IMR-90 (cell line): ENCODE data around the gene FGF2. TPM values are rescaled to one million over a fixed set of nuclear protein-coding genes. Genes with fewer than 3 reads are reported as not detected.

Experiments
- ATAC-seq: fragments of 200-7000 bp; cut with Tn5 transposase; 2 replicates; pipeline ENCODE4 v1.9.1; 2020; ENCODE audit warnings: low read depth, mild to moderate bottlenecking, moderate library complexity
- BruUV-seq: library from RNA; stranded (reverse); fragments of 400-500 nt; replicated peaks from 2 replicates; lab custom pipeline; 2021; lab: Mats Ljungman, UMichigan
- CTCF ChIA-PET: fragments of 300-600 bp; formaldehyde crosslinking; extraction: SDS; loops from one replicate; lab custom pipeline; 2021; ENCODE audit warnings: antibody characterized with exemption; lab: Yijun Ruan, JAX
- POLR2A ChIA-PET: fragments of 300-600 bp; sonication (Branson Sonifier 250); formaldehyde crosslinking; loops from one replicate; lab custom pipeline; 2022; ENCODE audit warnings: antibody characterized with exemption; ENCODE audit not compliant: unreplicated experiment; lab: Charles Lee
- DNase-seq: peaks from one replicate; pipeline ENCODE4 v3.0.0; 2013
- H2AFZ ChIP-seq: replicated peaks from 2 replicates; pipeline ENCODE3; 2013; ENCODE audit warnings: low read length, mild to moderate bottlenecking; ENCODE audit not compliant: poor library complexity
- H2AK5ac ChIP-seq: 2 replicates; pipeline ENCODE4 v1.6.1; 2013; ENCODE audit warnings: low read depth, low read length, inconsistent platforms
- H2AK9ac ChIP-seq: replicated peaks from 2 replicates; pipeline ENCODE3; 2013; ENCODE audit warnings: mild to moderate bottlenecking, low read depth, low read length, moderate library complexity; ENCODE audit not compliant: poor library complexity
- H2BK120ac ChIP-seq: 2 replicates; pipeline ENCODE4 v1.6.1; 2013; ENCODE audit warnings: low read depth, low read length, inconsistent platforms
- H2BK15ac ChIP-seq: 3 replicates; pipeline ENCODE4 v1.6.1; 2013; ENCODE audit warnings: low read depth, low read length, inconsistent platforms
- H2BK20ac ChIP-seq: 2 replicates; pipeline ENCODE4 v1.6.1; 2013; ENCODE audit warnings: low read depth, mild to moderate bottlenecking, inconsistent platforms, low read length, moderate library complexity
- H2BK5ac ChIP-seq: 2 replicates; pipeline ENCODE4 v1.6.1; 2013; ENCODE audit warnings: mild to moderate bottlenecking, low read depth, low read length, inconsistent platforms; ENCODE audit not compliant: poor library complexity, severe bottlenecking
- H3K14ac ChIP-seq: replicated peaks from 2 replicates; pipeline ENCODE4 v1.6.1; 2013; ENCODE audit warnings: low read depth, low read length, inconsistent platforms
- H3K18ac ChIP-seq: 2 replicates; pipeline ENCODE4 v1.6.1; 2013; ENCODE audit warnings: low read depth, low read length, control low read depth
- H3K23ac ChIP-seq: 2 replicates; pipeline ENCODE4 v1.6.1; 2013; ENCODE audit warnings: low read depth, low read length, inconsistent platforms
- H3K27ac ChIP-seq: 2 replicates; pipeline ENCODE4 v1.5.1; 2013; ENCODE audit warnings: mild to moderate bottlenecking, control low read depth, low read length; ENCODE audit not compliant: insufficient read depth
- H3K27me3 ChIP-seq: 2 replicates; pipeline ENCODE4 v1.6.1; 2013; ENCODE audit warnings: low read length; ENCODE audit not compliant: control insufficient read depth, insufficient read depth
- H3K36me3 ChIP-seq: 2 replicates; pipeline ENCODE4 v1.6.1; 2013; ENCODE audit warnings: low read length, mixed read lengths; ENCODE audit not compliant: control insufficient read depth, insufficient read depth
- H3K4ac ChIP-seq: 2 replicates; pipeline ENCODE4 v1.6.1; 2013; ENCODE audit warnings: low read depth, low read length, inconsistent platforms
- H3K4me1 ChIP-seq: 2 replicates; pipeline ENCODE4 v1.6.1; 2013; ENCODE audit warnings: low read length, mixed read lengths; ENCODE audit not compliant: control insufficient read depth, insufficient read depth
- H3K4me2 ChIP-seq: 2 replicates; pipeline ENCODE4 v1.6.1; 2013; ENCODE audit warnings: low read depth, mild to moderate bottlenecking, control low read depth, low read length, moderate library complexity
- H3K4me3 ChIP-seq: 2 replicates; pipeline ENCODE4 v1.5.1; 2013; ENCODE audit warnings: low read depth, mild to moderate bottlenecking, control low read depth, low read length, moderate library complexity; ENCODE audit not compliant: insufficient read depth
- H3K56ac ChIP-seq: 2 replicates; pipeline ENCODE4 v1.6.1; 2013; ENCODE audit warnings: low read length, inconsistent platforms; ENCODE audit not compliant: insufficient read depth; ENCODE audit errors: extremely low read depth
- H3K79me1 ChIP-seq, 2 experiments: 2 replicates each; pipeline ENCODE4 v1.6.1; 2013; ENCODE audit warnings: low read length in 2 of 2, inconsistent platforms in 1 of 2, low read depth in 1 of 2
- H3K9ac ChIP-seq: 2 replicates; pipeline ENCODE4 v1.6.1; 2013; ENCODE audit warnings: low read depth, low read length, control low read depth
- H3K9me1 ChIP-seq: 2 replicates; pipeline ENCODE4 v1.6.1; 2013; ENCODE audit warnings: low read length, inconsistent platforms; ENCODE audit not compliant: insufficient read depth
- H3K9me3 ChIP-seq: 2 replicates; pipeline ENCODE4 v1.6.1; 2013; ENCODE audit warnings: low read length; ENCODE audit not compliant: control insufficient read depth, insufficient read depth
- H4K20me1 ChIP-seq: 2 replicates; pipeline ENCODE4 v1.6.1; 2013; ENCODE audit warnings: low read length, inconsistent platforms; ENCODE audit not compliant: insufficient read depth
- H4K5ac ChIP-seq: 2 replicates; pipeline ENCODE4 v1.6.1; 2013; ENCODE audit warnings: mild to moderate bottlenecking, low read depth, low read length, control low read depth
- H4K8ac ChIP-seq, 2 experiments: 2 replicates each; pipeline ENCODE4 v1.6.1; 2013; ENCODE audit warnings: low read depth in 2 of 2, low read length in 2 of 2, control low read depth in 1 of 2, inconsistent platforms in 1 of 2
- H4K91ac ChIP-seq: 2 replicates; pipeline ENCODE4 v1.6.1; 2013; ENCODE audit warnings: low read depth, low read length, inconsistent platforms; ENCODE audit not compliant: insufficient read depth
- FOS ChIP-seq: fragments of 150-350 bp; IDR thresholded peaks from 2 replicates; pipeline ENCODE4 v1.6.1; 2016; ENCODE audit warnings: low read depth, low read length
- MAZ ChIP-seq: IDR thresholded peaks from 2 replicates; pipeline ENCODE4 v1.6.1; 2012; ENCODE audit warnings: low read depth, mild to moderate bottlenecking, low read length, improper control_type of control experiment, moderate library complexity, borderline replicate concordance
- POLR2A ChIP-seq: IDR thresholded peaks from 2 replicates; pipeline ENCODE4 v1.6.1; 2012; ENCODE audit warnings: mild to moderate bottlenecking, low read depth, low read length
- RCOR1 ChIP-seq: IDR thresholded peaks from 2 replicates; pipeline ENCODE4 v1.6.1; 2012; ENCODE audit warnings: mild to moderate bottlenecking, low read length, improper control_type of control experiment; ENCODE audit not compliant: insufficient replicate concordance
- RFX5 ChIP-seq: IDR thresholded peaks from 2 replicates; pipeline ENCODE4 v1.8.0; 2012; ENCODE audit warnings: low read depth, mild to moderate bottlenecking, low read length, moderate library complexity
- WGBS, 2 experiments: methylation state at CpG; one replicate each; pipeline versions ENCODE4 v1.1.5 to v1.1.7; 2013; ENCODE audit warnings: missing lambda C conversion rate in 2 of 2; ENCODE audit not compliant: insufficient read length in 1 of 2; ENCODE audit errors: extremely low coverage in 2 of 2; 5-methylcytosine and 5-hydroxymethylcytosine counted together
- dilution Hi-C: fragments of 300-500 bp; cut with HindIII; formaldehyde crosslinking; loops from one replicate; pipeline ENCODE4 v1.14.3; 2018; ENCODE audit warnings: low sequenced_read_pairs; ENCODE audit not compliant: unreplicated experiment
- in situ Hi-C: fragments of 300-500 bp; cut with MboI; formaldehyde crosslinking; loops from 3 replicates; pipeline ENCODE4 v1.14.3; 2019; ENCODE audit warnings: low sequenced_read_pairs, inconsistent platforms, mixed read lengths
- intact Hi-C: fragments of 100-400 bp; cut with micrococcal nuclease; formaldehyde crosslinking; loops from 2 replicates; pipeline ENCODE4 v1.10.0; 2022
- polyA plus RNA-seq, 3 experiments: library from polyadenylated mRNA; depleted of rRNA; stranded (reverse); fragments of >200 nt; gene quantifications; 2 replicates each; pipeline ENCODE4 v1.2.3, GENCODE V29; 2012; ENCODE audit warnings: low replicate concordance in 1 of 3
- total RNA-seq: library from RNA; depleted of rRNA; stranded (reverse); fragments of >200 nt; gene quantifications from 2 replicates; pipeline ENCODE4 v1.2.3, GENCODE V29; 2012
- TF ChIP-seq, protein P1 (sequence below): fragments of 150-350 bp; IDR thresholded peaks from 2 replicates; pipeline ENCODE4 v1.6.1; 2017; ENCODE audit warnings: mild to moderate bottlenecking, antibody characterized with exemption, low read length, low read depth

The FGF2 gene
- total and polyA plus RNA-seq, 2 of the 4 experiments (the other 2 are of a cell fraction): 12.9 to 27.1 TPM

DNA sequence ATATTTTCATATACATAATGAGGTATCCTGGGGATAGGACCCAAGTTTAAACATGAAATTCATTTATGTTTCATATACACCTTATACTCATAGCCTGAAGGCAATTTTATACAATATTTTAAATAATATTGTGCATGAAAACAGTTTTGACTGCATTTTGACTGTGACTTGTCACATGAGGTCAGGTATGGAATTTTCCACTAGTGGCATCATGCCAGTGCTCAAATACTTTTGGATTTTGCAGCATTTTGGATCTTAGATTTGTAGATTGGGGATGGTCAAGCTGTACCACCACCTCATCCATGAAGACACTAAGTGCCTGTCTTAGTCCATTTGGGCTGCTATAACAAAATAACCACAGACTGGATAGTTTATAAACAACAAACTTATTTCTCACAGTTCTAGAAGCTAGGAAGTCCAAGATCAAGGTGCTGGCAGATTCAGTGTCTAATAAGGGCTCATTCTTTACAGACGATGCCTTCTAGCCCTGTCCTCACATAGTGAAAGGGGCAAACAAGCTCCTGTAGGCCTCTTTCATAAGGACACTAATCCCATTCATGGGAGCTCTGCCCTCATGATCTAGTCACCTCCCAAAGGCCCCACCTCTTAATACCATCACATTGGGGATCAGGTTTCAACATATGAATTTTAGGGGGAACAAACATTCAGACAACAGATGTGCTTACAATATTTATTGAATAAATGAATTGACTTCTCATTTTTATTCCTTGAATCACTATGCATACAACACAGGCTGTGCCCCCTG is 86.4 kb downstream of the FGF2 start:
- Histone ChIP-seq H2BK120ac (peak overlapping the region; percentile 80; the same call in 1 of the 2 replicates), H2AFZ (peak overlapping the region; percentile 24), H4K8ac (peak overlapping the region; percentile 70 to 83; a peak in 3 of 4 replicates), H4K5ac (no peak overlapping the region), H3K4me1 (peaks cover 10% of the 10 kb centered on the region), H3K56ac (peak overlapping the region; percentile 38; the same call in 1 of the 2 replicates), H2BK20ac (peak overlapping the region; percentile 87; the same call in 1 of the 2 replicates), H2AK5ac (peak overlapping the region; percentile 72; the same call in 1 of the 2 replicates), H3K27me3 (no peaks in the 10 kb centered on the region), H4K91ac (peak overlapping the region; percentile 67), H2BK15ac (peak overlapping the region; percentile 95; the same call in 1 of the 3 replicates), H3K18ac (peak overlapping the region; percentile 58; the same call in 1 of the 2 replicates), H3K36me3 (no peaks in the 10 kb centered on the region; the same call in 1 of the 2 replicates), H2BK5ac (peak overlapping the region; percentile 58), H3K23ac (peak overlapping the region; percentile 12; the same call in 1 of the 2 replicates), H3K4ac (peak overlapping the region; percentile 79; the same call in 1 of the 2 replicates), H2AK9ac (no peak overlapping the region), H3K9ac (no peak overlapping the region), H3K9me3 (no peaks in the 10 kb centered on the region), H3K14ac (peak overlapping the region; percentile 73; the same call in 1 of the 2 replicates), H3K9me1 (peaks cover 9% of the 10 kb centered on the region), H3K4me3 (no peak overlapping the region), H3K27ac (no peak overlapping the region), H3K4me2 (no peak overlapping the region), H3K79me1 (peaks cover 4 to 6% of the 10 kb centered on the region in 2 experiments; a peak in 2 of 4 replicates), H4K20me1 (no peaks in the 10 kb centered on the region)
- WGBS, 2 experiments: no CpG with 5 or more reads among the region's 1 CpG
- ChIA-PET CTCF (interaction anchor here (1.7 kb wide), 1 partner anchor 157 kb away, joined by 5 read pairs; no protein-coding TSS in a partner anchor), POLR2A (no interaction called here)
- TF ChIP-seq POLR2A (no peak), RCOR1 (no peak), FOS (no peak), RFX5 (no peak), MAZ (no peak)
- TF ChIP-seq, protein P1, sequence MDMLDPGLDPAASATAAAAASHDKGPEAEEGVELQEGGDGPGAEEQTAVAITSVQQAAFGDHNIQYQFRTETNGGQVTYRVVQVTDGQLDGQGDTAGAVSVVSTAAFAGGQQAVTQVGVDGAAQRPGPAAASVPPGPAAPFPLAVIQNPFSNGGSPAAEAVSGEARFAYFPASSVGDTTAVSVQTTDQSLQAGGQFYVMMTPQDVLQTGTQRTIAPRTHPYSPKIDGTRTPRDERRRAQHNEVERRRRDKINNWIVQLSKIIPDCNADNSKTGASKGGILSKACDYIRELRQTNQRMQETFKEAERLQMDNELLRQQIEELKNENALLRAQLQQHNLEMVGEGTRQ: no peak
- ATAC-seq (no peak), DNase-seq (no peak)
- in situ Hi-C loops (loop anchor here (25.0 kb wide), 1 partner anchor 601 kb away; no protein-coding TSS in a partner anchor), dilution Hi-C loops (loop anchor here (25.0 kb wide), 2 partner anchors 151 to 301 kb away; partner anchors contain the start of gene IL21), intact Hi-C loops (loop anchor here (5.0 kb wide), 1 partner anchor 311 kb away; no protein-coding TSS in a partner anchor)
- no TSS peak for BruUV-seq
